Measurements from ENCODE around the gene GPR89B.
"Not testable (repeated sequence)": the region's sequence is repeated elsewhere in the genome, so short reads cannot be mapped to it uniquely, and the experiment has no call there.

The GPR89B gene

GRCh38 chr1:147940456-147940855 lies 12.2 kb downstream of the GPR89B start:
- DNase-seq (ENCODE audit: low spot score): not testable (repeated sequence)

DNA sequence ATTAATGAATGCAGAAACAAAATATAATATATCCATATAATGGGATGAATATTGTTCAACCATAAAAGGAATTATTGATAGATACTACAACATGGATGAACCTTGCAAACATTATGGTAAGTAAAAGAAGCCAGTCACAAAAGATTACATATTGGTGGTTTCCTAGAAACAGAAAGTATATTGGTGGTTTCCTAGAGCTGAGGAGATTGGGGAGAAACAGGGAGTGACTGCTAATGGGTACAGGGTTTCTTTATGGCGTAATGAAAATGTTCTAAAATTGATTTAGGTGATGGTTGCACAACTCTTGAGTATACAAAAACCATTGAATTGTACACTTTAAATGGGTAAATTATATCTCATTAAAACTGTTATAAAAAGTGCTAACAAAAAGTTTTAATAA lies 14.3 kb downstream of the GPR89B start:
- not testable (repeated sequence) for DNase-seq (ENCODE audit: low spot score)

DNA sequence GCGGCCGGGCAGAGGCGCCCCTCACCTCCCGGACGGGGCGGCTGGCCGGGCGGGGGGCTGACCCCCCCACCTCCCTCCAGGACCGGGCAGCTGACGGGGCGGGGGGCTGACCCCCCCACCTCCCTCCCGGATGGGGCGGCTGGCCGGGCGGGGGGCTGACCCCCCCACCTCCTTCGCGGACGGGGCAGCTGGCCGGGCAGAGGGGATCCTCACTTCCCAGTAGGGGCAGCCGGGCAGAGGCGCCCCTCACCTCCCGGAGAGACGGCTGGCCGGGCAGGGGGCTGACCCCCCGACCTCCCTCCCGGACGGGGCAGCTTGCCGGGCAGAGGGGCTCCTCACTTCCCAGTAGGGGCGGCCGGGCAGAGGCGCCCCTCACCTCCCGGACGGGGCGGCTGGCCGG lies 21.3 kb downstream of the GPR89B start:
- DNase-seq (ENCODE audit: low spot score): not testable (repeated sequence)

DNA sequence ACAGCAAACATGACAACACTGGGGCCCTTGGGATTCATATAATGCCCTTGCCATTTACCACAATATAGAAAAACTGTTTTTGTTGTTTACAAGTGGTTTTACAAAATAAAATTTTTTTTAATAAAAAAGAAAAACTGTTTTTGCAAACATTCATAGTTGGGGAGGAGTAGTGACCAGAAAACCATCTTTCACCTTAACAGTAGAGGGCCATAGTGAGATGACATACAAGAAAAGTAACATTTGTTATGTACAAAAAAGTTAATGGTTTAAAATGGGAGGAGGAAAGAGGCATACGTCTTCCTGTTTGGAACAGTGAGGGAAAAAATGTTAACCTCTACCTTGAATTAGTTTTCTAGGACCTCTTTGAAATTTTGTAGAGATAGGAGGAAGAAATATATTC lies 30.7 kb downstream of the GPR89B start:
- not testable (repeated sequence) for DNase-seq (ENCODE audit: low spot score)

DNA sequence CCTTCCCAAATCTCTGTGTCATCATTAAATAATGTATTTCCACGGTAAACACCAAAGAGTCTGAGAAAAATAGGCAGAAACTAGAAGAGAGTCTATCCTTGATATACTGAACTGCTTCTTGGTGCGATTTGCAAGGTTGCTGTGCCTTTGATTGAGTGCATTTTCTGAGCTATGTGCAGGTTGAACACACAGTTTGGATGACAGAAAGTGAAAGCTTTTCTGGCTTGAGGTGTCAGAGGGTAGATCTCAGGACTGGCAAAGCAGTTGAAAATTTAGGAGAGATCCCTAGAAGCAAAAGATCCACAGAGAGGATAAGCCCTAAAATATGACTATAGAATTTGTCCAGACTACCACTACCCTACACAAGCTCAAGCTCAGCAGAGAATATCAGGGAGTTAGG lies 31.5 kb downstream of the GPR89B start:
- DNase-seq (ENCODE audit: low spot score): not testable (repeated sequence)

GRCh38 chr1:147964575-147964974 lies 36.4 kb downstream of the GPR89B start:
- DNase-seq (ENCODE audit: low spot score): not testable (repeated sequence)

- not testable (repeated sequence) for DNase-seq (ENCODE audit: low spot score)
Measured at GRCh38 chr1:147966657-147967056, 38.4 kb downstream of the GPR89B start.

GRCh38 chr1:147978896-147979651 lies 50.9 kb downstream of the GPR89B start:
- not testable (repeated sequence) for DNase-seq (ENCODE audit: low spot score)

DNA sequence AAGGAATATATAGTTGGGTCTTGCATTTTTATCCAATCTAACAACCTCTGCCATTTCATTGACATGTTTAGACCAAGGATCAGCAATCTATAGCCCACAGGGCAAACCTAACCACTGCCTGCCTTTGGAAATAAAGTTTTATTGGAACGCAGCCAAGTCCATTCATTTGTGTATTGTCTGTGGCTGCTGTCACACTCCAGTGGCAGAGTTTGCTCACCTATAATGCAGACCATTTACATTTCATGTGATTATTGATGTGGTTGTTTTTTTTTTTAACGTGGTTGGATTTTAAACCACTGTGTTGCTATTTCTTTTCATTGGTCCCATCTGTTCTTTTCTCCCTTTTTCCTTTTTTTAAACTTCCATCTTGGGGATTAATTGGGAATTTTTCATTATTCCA lies 57.2 kb downstream of the GPR89B start:
- peak; percentile 9 for DNase-seq (ENCODE audit: low spot score)

GRCh38 chr1:147987893-147988292 lies 59.7 kb downstream of the GPR89B start:
- DNase-seq (ENCODE audit: low spot score): not testable (repeated sequence)

DNA sequence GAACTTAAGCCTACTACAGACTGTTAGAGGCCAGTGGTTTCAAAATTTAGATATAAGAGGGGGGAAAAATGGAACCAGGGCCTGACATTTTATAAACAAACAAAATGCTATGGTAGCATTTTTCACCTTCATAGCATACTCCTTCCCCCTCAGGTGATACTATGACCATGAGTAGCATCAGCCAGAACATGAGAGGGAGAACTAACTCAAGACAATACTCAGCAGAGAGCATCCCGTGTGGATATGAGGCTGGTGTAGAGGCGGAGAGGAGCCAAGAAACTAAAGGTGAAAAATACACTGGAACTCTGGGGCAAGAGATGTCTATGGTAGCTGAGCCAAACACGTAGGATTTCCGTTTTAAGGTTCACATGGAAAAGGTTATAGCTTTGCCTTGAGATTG lies 64.7 kb downstream of the GPR89B start:
- not testable (repeated sequence) for DNase-seq (ENCODE audit: low spot score)

GRCh38 chr1:147993400-147993799 lies 65.2 kb downstream of the GPR89B start:
- DNase-seq (ENCODE audit: low spot score): not testable (repeated sequence)

DNA sequence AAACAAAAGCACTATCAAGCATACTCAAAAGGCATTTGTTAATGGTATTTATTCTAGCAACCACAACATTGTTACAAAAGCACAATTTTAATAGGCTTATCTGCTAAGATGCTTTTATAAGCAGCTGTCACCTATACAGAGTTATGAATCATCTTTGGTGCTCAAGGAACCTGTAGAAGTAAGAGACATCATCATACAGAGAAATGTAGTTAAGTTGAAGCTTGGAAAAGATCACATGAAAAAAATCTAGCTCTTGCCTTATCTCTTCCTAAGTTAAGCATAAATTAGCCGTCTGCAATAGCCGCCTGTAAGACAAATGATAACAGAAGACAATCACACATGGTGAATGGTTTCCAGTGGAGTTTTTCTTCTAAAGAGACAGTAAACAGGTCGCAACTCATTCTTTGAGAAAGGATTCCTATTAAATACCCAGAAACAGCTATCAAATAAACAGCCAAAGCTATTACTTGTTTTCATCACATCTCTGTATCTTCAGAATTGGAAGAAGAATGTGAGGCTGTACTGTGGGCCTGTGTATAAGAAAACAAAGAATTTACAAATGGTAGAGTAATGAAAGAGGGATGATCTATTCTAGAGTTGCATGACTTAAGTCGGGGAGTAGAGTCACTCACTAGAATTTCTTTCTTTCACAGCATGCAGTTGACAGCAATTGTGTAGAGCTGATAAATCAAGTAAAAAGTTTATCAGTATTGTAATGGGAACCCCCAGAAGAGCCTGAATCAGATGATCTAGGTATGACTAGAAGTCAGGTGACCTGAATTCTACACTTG lies 65.8 kb downstream of the GPR89B start:
- DNase-seq (ENCODE audit: low spot score): not testable (repeated sequence)

GRCh38 chr1:147996088-147996487 lies 67.9 kb downstream of the GPR89B start:
- not testable (repeated sequence) for DNase-seq (ENCODE audit: low spot score)

GRCh38 chr1:148007724-148008123 lies 79.5 kb downstream of the GPR89B start:
- not testable (repeated sequence) for DNase-seq (ENCODE audit: low spot score)

DNA sequence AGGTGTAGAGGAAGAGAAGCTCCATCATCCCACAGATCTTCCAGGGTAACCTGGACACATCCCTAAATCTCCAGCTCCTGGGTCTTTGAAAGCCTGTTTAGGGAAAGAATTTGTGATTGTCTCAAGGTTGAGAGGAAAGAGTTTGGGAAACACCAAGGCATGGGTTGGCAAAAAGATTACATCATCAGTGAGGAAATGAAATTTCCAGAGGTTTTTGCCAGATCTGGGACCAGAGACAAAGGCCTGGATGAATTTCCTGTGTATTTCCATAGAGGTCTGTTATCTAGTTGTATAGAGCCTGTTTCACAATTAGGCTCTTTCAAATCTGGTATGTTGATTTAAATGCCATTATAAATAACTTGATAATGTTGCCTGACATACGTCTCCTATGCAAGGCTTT lies 82.3 kb downstream of the GPR89B start:
- no peak for DNase-seq (ENCODE audit: low spot score)

DNA sequence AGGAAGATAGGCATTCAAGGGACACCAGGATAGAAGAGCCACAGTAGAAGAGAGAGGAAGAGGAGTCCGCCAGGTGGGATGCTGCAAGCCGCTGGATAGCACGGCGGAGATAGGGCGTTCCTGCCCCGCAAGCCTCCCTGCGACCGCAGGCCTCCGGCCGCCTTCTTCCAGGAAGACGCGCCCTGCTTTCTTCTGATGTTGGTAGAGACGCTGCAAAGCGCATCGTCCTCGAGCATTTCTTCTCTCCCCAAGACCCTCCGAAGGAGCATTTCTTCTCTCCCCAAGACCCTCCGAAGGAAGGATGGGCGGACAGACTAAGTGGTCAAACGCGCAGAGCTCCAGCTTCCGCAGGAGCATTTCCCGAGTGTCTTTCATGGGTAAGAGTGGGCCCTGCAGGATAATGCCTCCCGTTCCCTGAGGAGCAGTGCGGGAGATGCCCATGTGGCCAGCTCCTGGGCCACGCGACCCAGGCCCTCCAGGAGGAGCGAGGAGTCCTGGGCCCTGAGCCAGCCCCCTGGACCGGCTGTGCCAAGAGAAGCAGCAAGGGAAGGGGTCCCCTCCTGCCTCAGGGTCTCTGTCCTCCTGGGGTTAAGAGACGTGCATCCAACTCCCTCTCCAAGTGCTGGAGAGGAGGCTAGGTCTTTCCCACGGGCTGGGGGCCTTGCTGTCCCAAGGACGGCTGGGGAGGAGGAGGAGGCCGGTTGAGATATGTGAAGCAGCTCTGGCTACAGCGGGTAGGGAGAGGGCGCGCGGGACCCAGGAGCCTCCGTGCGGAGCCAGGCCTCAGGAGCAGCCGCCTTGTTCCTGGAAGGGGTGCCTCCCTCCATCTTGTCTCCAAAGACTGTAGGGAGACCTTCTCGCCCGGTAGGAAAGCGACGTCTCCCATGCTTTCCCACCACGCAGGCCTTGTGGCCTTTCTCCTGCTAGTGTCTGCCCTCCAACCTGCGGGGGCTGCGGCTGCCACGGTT lies 85.2 kb downstream of the GPR89B start:
- not testable (repeated sequence) for DNase-seq (ENCODE audit: low spot score)

GRCh38 chr1:148014289-148015200 lies 86.3 kb downstream of the GPR89B start:
- DNase-seq (ENCODE audit: low spot score): not testable (repeated sequence)

GRCh38 chr1:148024918-148025317 lies 96.7 kb downstream of the GPR89B start:
- DNase-seq (ENCODE audit: low spot score): not testable (repeated sequence)

DNA sequence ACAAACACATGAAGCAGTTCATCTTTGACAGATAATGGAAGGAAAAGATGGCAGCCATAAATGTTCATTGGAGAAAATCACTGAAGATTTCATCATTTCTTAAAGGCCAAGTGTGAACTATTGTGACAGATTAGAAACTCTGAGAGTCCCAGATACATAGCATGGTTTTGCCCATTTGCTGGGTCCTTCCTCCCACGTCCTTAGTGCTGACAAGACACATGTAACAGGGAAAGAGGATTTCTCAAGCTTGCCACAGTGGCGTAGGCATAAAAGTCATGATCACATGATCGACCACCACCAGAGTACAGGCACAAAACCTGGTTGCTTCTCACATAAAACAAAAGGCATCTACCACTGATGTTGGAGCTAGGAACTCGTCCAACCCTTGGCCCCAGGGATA lies 98.8 kb downstream of the GPR89B start:
- DNase-seq (ENCODE audit: low spot score): not testable (repeated sequence)

- DNase-seq (ENCODE audit: low spot score): not testable (repeated sequence)
Measured at GRCh38 chr1:148032247-148032646, 104.0 kb downstream of the GPR89B start.
